WTC11 (cell line): ENCODE data around the gene ADGRB3. TPM values are rescaled to one million over a fixed set of nuclear protein-coding genes. Genes with fewer than 3 reads are reported as not detected.

Experiments used
- ATAC-seq: fragments of 200-7000 bp; cut with Tn5 transposase; 2 replicates; pipeline ENCODE4 v1.10.0; 2021; ENCODE audit warnings: mild to moderate bottlenecking, moderate library complexity
- CTCF ChIA-PET: fragments of 300-600 bp; sonication (Branson Sonifier 250); formaldehyde crosslinking; loops from one replicate; lab custom pipeline; 2021; ENCODE audit warnings: antibody characterized with exemption; lab: Charles Lee
- POLR2A ChIA-PET: fragments of 350-600 bp; sonication (Branson Sonifier 250); formaldehyde crosslinking; loops from one replicate; lab custom pipeline; 2021; ENCODE audit warnings: antibody characterized with exemption; lab: Charles Lee
- DNase-seq: peaks from one replicate; pipeline ENCODE4 v3.0.0; 2021; ENCODE audit warnings: low spot score
- H3K27ac Mint-ChIP-seq: 2 replicates; pipeline ENCODE4 v1.8.0; 2021; ENCODE audit warnings: mixed read lengths
- H3K27me3 Mint-ChIP-seq: 2 replicates; pipeline ENCODE4 v1.8.0; 2021; ENCODE audit warnings: low read depth, mild to moderate bottlenecking, moderate library complexity, mixed read lengths
- H3K36me3 Mint-ChIP-seq: 2 replicates; pipeline ENCODE4 v1.8.0; 2021; ENCODE audit warnings: mixed read lengths
- H3K4me1 Mint-ChIP-seq: 2 replicates; pipeline ENCODE4 v1.8.0; 2022; ENCODE audit warnings: mixed read lengths
- H3K4me3 Mint-ChIP-seq: 2 replicates; pipeline ENCODE4 v1.8.0; 2021; ENCODE audit warnings: mild to moderate bottlenecking, moderate library complexity, mixed read lengths
- H3K9me3 Mint-ChIP-seq: 2 replicates; pipeline ENCODE4 v1.8.0; 2021; ENCODE audit warnings: mixed read lengths
- ATF1 ChIP-seq: sonication (generic); formaldehyde crosslinking; IDR thresholded peaks from 2 replicates; pipeline ENCODE4 v1.8.1; 2023; ENCODE audit warnings: mild to moderate bottlenecking, moderate library complexity, missing genetic modification reagents
- ATF2 ChIP-seq: sonication (generic); formaldehyde crosslinking; IDR thresholded peaks from 2 replicates; pipeline ENCODE4 v1.8.1; 2022; ENCODE audit warnings: low read depth, missing genetic modification reagents, borderline replicate concordance
- ATF6 ChIP-seq: sonication (generic); formaldehyde crosslinking; IDR thresholded peaks from 2 replicates; pipeline ENCODE4 v1.8.1; 2023; ENCODE audit warnings: mild to moderate bottlenecking, missing genetic modification reagents
- E2F1 ChIP-seq: sonication (generic); formaldehyde crosslinking; IDR thresholded peaks from 2 replicates; pipeline ENCODE4 v1.8.0; 2022; ENCODE audit warnings: mild to moderate bottlenecking, missing genetic modification reagents
- ELF4 ChIP-seq: sonication (generic); formaldehyde crosslinking; IDR thresholded peaks from 2 replicates; pipeline ENCODE4 v1.8.1; 2022; ENCODE audit warnings: low read depth, mild to moderate bottlenecking, moderate library complexity, missing genetic modification reagents
- ERG ChIP-seq: fragments of 250-450 bp; sonication (Bioruptor Pico); IDR thresholded peaks from 2 replicates; pipeline ENCODE4 v1.8.0; 2021; ENCODE audit warnings: mild to moderate bottlenecking
- FOXJ3 ChIP-seq: sonication (generic); formaldehyde crosslinking; IDR thresholded peaks from 2 replicates; pipeline ENCODE4 v1.9.0; 2021; ENCODE audit warnings: missing genetic modification reagents, mild to moderate bottlenecking, borderline replicate concordance
- HMGA2 ChIP-seq: fragments of 250-450 bp; sonication (Bioruptor Pico); IDR thresholded peaks from 2 replicates; pipeline ENCODE4 v1.4.0; 2021; ENCODE audit warnings: mild to moderate bottlenecking, moderate library complexity
- KAT7 ChIP-seq: sonication (generic); formaldehyde crosslinking; IDR thresholded peaks from 2 replicates; pipeline ENCODE4 v1.8.1; 2023; ENCODE audit warnings: missing genetic modification reagents, mild to moderate bottlenecking, borderline replicate concordance
- SMAD3 ChIP-seq: sonication (generic); formaldehyde crosslinking; IDR thresholded peaks from 2 replicates; pipeline ENCODE4 v1.8.0; 2022; ENCODE audit warnings: missing genetic modification reagents, mild to moderate bottlenecking, borderline replicate concordance
- TCF7 ChIP-seq: sonication (generic); formaldehyde crosslinking; IDR thresholded peaks from 2 replicates; pipeline ENCODE4 v1.8.0; 2022; ENCODE audit warnings: mild to moderate bottlenecking, low read depth, missing genetic modification reagents, moderate library complexity
- TEAD4 ChIP-seq: sonication (generic); formaldehyde crosslinking; IDR thresholded peaks from 2 replicates; pipeline ENCODE4 v1.8.0; 2022; ENCODE audit warnings: mild to moderate bottlenecking, missing genetic modification reagents
- USF2 ChIP-seq: sonication (generic); formaldehyde crosslinking; IDR thresholded peaks from 2 replicates; pipeline ENCODE4 v1.8.1; 2023; ENCODE audit warnings: mild to moderate bottlenecking, missing genetic modification reagents, moderate library complexity
- ZBTB21 ChIP-seq: sonication (generic); formaldehyde crosslinking; IDR thresholded peaks from 2 replicates; pipeline ENCODE4 v1.8.1; 2023; ENCODE audit warnings: mild to moderate bottlenecking, missing genetic modification reagents, borderline replicate concordance
- ZMAT4 ChIP-seq: fragments of 250-450 bp; sonication (Bioruptor Pico); IDR thresholded peaks from 2 replicates; pipeline ENCODE4 v1.9.0; 2021; ENCODE audit warnings: mild to moderate bottlenecking
- ZNF263 ChIP-seq: sonication (generic); formaldehyde crosslinking; IDR thresholded peaks from 2 replicates; pipeline ENCODE4 v1.8.1; 2022; ENCODE audit warnings: low read depth, mild to moderate bottlenecking, moderate library complexity, missing genetic modification reagents
- ZNF281 ChIP-seq: sonication (generic); formaldehyde crosslinking; IDR thresholded peaks from 2 replicates; pipeline ENCODE4 v1.8.0; 2023; ENCODE audit warnings: mild to moderate bottlenecking, missing genetic modification reagents
- ZNF425 ChIP-seq: fragments of 250-450 bp; sonication (Bioruptor Pico); conservative IDR thresholded peaks from 2 replicates; pipeline ENCODE4 v1.9.0; 2021; ENCODE audit warnings: mild to moderate bottlenecking
- total RNA-seq: library from RNA; stranded (reverse); gene quantifications from 3 replicates; pipeline ENCODE4 v1.2.3, GENCODE V29; 2021

ADGRB3 gene
- total RNA-seq, 1 experiment from 2014 or later, result 1.9 TPM

GRCh38 chr6:69362209-69362608 lies 727.1 kb downstream of the ADGRB3 start:
- H3K27me3 Mint-ChIP-seq, result no peaks in the 10 kb centered on the region
- ATAC-seq, result no peak
- H3K4me3 Mint-ChIP-seq, result no peak overlapping the region
- H3K4me1 Mint-ChIP-seq, result 0 out of 2 replicates have a peak, but pooled peaks cover 3% of the 10 kb centered on the region
- CTCF ChIA-PET, result no interaction called here
- H3K27ac Mint-ChIP-seq, result no peak overlapping the region
- POLR2A ChIA-PET, result no interaction called here
- H3K36me3 Mint-ChIP-seq, result no peaks in the 10 kb centered on the region
- H3K9me3 Mint-ChIP-seq, result no peaks in the 10 kb centered on the region
- no peak for DNase-seq
- TF ChIP-seq ATF6, result no peak
- TF ChIP-seq ERG (CRISPR knock-in tag), result no peak
- TF ChIP-seq ZNF263, result no peak
- TF ChIP-seq TEAD4 (CRISPR knock-in tag), result no peak

GRCh38 chr6:69366831-69367230 lies 731.7 kb downstream of the ADGRB3 start:
- H3K4me3 Mint-ChIP-seq, result no peak overlapping the region
- CTCF ChIA-PET, result interaction anchor here (0.5 to 0.7 kb wide), 2 partner anchors 339 to 391 kb away, joined by 3 read pairs; no protein-coding TSS in a partner anchor

More at GRCh38 chr6:69366831-69367230, 731.7 kb downstream of the ADGRB3 start:
- DNase-seq (no peak), ATAC-seq (no peak)
- H3K27me3 Mint-ChIP-seq, result no peaks in the 10 kb centered on the region
- H3K9me3 Mint-ChIP-seq, result no peaks in the 10 kb centered on the region
- POLR2A ChIA-PET, result no interaction called here
- no peaks in the 10 kb centered on the region for H3K36me3 Mint-ChIP-seq
- 0 out of 2 replicates have a peak, but pooled peaks cover 3% of the 10 kb centered on the region for H3K4me1 Mint-ChIP-seq
- no peak for TF ChIP-seq ZNF281 (CRISPR knock-in tag)
- TF ChIP-seq ERG (CRISPR knock-in tag), result no peak
- no peak for TF ChIP-seq TCF7 (CRISPR knock-in tag)
- TF ChIP-seq FOXJ3 (CRISPR knock-in tag), result no peak
- no peak for TF ChIP-seq SMAD3 (CRISPR knock-in tag)
- TF ChIP-seq ZMAT4 (CRISPR knock-in tag), result no peak
- TF ChIP-seq HMGA2 (CRISPR knock-in tag), result no peak
- no peak for TF ChIP-seq ATF1 (CRISPR knock-in tag)
- no peak for TF ChIP-seq ZBTB21 (CRISPR knock-in tag)
- TF ChIP-seq TEAD4 (CRISPR knock-in tag), result no peak
- TF ChIP-seq ZNF425 (CRISPR knock-in tag), result no peak
- no peak for TF ChIP-seq KAT7 (CRISPR knock-in tag)
- TF ChIP-seq ZNF263, result no peak
- TF ChIP-seq USF2, result no peak
- no peak for TF ChIP-seq E2F1 (CRISPR knock-in tag)
- TF ChIP-seq ATF2 (CRISPR knock-in tag), result no peak
- no peak for TF ChIP-seq ELF4
- no peak overlapping the region for H3K27ac Mint-ChIP-seq
